ENCODE results near the gene NUDT16L1.
A peak's percentile ranks its signal among the peaks of the same experiment; 100 is the strongest.
"Not testable (repeated sequence)": the region's sequence is repeated elsewhere in the genome, so short reads cannot be mapped to it uniquely, and the experiment has no call there.

Gene NUDT16L1

DNA sequence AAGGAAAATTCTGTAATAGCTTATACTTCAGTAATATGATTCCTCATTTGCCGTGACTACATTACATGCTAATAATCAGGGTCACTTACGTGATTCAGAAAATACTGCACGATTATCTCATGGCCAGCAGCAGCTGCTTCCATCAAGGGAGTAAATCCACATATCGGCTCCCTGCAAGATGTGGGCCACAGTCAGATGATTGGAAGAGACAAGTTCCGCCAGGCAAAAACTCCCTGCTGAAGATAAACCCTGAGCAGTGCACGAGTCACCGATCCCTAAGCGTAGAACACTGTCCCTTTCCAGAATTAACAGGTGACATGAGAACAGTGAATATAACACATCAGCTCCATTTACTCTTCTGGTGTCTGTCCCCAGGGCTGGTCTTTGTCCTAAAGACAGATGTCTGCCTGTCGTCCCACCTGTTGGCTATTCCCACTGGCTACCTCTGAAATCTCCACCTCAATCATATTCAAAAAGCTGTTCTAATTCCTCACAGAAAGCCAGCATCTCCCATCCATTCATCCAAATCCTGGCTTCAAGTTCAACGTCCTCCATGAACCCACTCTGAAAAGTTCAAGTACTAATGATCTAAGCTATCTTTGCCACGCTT, 31.4 kb downstream of the NUDT16L1 start:
- no peak for DNase-seq

DNA sequence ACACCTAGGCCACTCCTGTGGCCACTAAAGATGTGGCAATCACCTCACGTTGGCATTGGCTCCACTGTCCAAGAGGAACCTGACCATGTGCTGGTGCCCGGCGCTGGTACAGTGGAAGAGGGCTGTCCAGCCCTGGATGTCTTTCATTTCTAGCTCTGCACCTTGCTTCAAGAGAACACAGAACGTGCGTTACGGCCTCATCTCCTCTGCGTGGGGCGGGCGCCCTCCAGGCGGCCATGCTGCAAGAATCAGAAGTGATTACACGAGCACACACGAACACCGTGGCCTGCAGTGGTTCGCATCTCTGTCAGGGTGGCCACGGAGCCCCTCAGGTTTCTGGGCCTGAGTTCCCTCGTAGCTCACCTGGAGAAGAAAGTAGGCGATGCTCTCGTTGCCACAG, 33.3 kb downstream of the NUDT16L1 start:
- DNase-seq: no peak

- DNase-seq: no peak
These were observed 35.3 kb downstream of the NUDT16L1 start for GRCh38 chr16:4728676-4729075.

DNA sequence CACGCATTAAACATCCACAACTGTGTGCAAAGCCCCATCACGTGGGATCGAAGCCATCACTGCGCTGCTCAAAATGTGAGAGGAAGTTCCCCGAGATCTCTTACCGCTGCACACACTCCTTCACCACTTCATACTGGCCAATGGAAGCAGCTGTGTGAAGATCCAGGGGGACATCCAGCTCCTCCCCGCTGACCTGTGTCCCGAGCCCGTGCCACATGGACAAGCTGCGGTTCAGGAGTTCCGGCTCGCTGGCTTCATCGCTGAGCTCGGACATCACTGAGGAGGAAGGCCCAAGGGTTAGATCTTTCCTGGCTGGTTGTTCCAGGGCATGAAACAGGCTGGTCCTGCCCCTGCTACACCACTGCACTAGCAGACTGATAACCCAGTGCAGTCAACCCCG, 36.5 kb downstream of the NUDT16L1 start:
- no peak for DNase-seq

DNA sequence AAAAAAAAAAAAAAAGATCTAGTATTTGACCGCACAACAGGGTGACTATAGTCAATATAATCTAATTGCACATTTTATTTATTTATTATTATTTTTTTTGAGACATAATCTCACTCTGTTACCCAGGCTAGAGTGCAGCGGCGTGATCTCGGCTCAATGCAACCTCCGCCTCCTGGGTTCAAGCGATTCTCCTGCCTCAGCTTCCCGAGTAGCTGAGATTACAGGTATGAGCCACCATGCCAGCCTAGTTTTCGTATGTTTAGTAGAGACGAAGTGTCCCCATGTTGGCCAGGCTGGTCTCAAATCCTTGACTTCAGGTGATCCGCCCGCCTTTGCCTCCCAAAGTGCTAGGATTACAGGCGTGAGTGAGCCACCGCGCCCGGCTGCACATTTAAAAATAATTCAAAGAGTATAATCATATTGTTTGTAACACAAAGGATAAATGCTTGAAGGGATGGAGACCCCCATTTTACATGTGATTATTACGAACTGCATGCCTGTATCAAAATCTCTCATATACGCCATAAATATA, 39.9 kb downstream of the NUDT16L1 start:
- DNase-seq: peak in 1 of 2 experiments; percentile 27

GRCh38 chr16:4733747-4734062, 40.3 kb downstream of the NUDT16L1 start:
- no peak for DNase-seq

DNA sequence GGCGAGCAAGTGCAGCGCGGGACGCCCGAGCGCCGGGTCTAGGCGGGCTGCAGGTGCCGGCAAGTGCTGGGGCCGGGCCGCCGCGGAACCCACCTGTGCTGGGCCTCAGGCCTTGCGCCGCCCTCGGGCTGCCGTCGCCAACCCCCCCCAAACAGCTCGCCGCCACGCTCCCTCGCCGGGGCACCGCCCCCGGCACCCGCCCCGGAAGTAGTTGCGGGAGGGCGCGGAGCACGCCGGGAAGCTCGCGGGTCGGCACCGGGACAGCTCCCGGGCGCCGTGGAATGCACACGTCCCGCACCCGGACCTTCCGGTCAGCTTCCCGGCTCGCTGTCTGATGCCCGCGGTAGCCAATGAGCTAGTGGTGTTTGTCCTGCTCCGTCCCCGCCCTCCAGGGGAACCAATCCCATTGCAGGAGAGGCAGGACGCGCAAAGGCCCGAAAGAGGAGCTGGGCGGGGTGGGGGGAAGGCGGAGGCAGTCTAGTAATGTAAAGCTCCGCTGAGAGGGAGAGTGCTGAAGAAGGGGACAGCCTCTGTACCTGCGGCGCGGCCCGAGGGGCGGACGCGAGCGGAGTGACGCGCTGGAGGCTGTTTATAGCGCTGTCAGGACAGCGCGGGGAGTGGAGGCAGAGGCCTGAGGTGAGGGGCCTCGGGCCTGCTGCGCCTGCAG, 40.8 kb downstream of the NUDT16L1 start, which contains the start of the genes ANKS3 and DNAAF8:
Gene ANKS3 (minus strand): TSS at position 209 of the 667 bp plus-strand sequence. CDS start 4,122 bp downstream, outside the sequence.
Gene DNAAF8 (plus strand): TSS at position 475 of the 667 bp plus-strand sequence. CDS start 1,978 bp downstream, outside the sequence.
- DNase-seq: peak; percentile 89 to 90

GRCh38 chr16:4734730-4735535, 41.6 kb downstream of the NUDT16L1 start:
- DNase-seq: peak; percentile 92 to 93

GRCh38 chr16:4736546-4736945, 43.2 kb downstream of the NUDT16L1 start:
- DNase-seq: no peak

- DNase-seq: no peak
These were observed 44.2 kb downstream of the NUDT16L1 start for GRCh38 chr16:4737545-4737944.

- DNase-seq: not testable (repeated sequence)
These were observed 45.0 kb downstream of the NUDT16L1 start for GRCh38 chr16:4738370-4738769.

DNA sequence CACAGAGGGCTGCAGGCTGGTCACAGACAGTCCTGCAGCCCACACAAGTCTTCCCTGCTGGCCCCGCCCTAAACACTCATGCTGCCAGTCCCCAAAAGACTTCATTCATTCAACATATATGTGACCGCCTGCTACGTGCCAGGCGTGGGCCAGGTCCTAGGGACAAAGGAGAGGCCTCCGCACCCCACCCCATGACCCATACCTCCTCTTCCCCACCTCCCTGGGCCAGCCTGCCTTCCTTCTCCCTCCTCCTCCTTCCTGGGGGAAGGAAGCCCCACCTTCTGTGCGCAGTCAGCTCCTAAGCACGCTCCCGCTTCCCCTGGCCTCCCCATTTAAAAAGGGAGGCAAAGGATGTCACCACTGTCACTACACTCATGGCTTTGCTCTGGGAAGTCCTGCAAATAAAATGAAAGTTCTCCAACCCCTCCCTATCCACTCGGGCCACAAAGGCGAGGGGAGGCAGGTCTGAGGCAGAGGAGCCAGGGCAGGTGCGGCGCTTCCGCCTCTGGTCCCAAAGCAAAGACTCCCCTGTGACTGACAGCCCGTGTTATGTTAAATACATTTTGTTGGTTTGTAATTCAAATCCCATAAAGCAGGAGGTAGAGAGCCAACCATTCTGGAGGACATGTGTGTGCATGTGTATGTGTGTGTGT, 50.0 kb downstream of the NUDT16L1 start:
- DNase-seq: peak in 1 of 2 experiments; percentile 24

- DNase-seq: no peak
These were observed 51.4 kb downstream of the NUDT16L1 start for GRCh38 chr16:4744555-4745273.

GRCh38 chr16:4745274-4745569, 51.9 kb downstream of the NUDT16L1 start:
- DNase-seq: no peak
